Stimulated activated CD4-positive, alpha-beta T cell treated with anti-CD3 and anti-CD28 coated beads, TNF-alpha, amount 100 ng/mL, for 4 hours (primary cell): ENCODE measurements around the gene RPS25.
"Not testable (repeated sequence)": the region's sequence is repeated elsewhere in the genome, so short reads cannot be mapped to it uniquely, and the experiment has no call there.

Experiments
- DNase-seq, 3 experiments: peaks; one replicate each; pipeline ENCODE4 v3.0.0-alpha.2; 2020; ENCODE audit warnings: low read depth in 3 of 3

RPS25 gene

DNA sequence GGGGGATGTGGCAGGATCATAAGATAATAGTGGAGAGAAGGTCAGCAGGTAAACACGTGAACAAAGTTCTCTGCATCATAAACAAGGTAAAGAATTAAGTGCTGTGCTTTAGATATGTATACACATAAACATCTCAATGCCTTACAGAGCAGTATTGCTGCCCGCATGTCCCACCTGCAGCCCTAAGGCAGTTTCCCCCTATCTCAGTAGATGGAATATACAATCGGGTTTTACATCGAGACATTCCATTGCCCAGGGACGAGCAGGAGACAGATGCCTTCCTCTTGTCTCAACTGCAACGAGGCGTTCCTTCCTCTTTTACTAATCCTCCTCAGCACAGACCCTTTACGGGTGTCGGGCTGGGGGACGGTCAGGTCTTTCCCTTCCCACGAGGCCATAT lies 21.3 kb upstream of the RPS25 start:
- not testable (repeated sequence) for DNase-seq

DNA sequence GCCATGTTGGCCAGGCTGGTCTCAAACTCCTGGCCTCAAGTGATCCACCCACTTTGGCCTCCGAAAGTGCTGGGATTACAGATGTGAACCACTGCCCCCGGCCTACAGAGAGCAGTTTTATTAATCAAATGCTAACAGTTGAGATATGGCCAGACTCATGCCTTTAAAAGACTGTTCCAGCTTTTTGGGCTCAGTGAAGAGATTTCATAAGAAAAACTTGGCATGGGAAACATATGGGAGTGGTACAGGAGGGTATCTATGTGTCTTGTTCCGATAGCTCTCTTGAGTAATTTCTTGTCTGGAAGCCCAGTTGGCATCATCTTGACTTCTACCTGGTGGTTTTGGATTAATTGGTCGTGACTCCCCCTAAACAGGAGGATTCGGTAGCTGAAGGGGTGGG lies 20.7 kb upstream of the RPS25 start:
- no peak for DNase-seq

DNA sequence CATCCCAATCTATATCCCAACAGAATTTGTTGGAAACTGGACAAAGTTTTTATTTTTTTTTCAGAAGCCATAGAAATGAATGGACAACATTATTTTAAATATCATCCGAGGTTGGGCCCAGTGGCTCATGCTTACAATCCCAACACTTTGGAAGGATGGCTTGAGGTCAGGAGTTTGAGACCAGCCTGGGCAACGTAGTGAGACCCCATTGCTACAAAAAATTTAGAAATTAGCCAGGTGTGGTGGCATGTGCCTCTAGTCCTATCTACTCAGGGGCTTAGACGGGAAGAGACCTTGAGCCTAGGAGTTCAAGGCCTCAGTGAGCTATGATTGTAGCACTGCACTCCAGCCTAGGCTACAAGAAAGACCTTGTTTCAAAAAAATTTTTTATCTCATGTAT lies 16.7 kb upstream of the RPS25 start:
- no peak for DNase-seq

DNA sequence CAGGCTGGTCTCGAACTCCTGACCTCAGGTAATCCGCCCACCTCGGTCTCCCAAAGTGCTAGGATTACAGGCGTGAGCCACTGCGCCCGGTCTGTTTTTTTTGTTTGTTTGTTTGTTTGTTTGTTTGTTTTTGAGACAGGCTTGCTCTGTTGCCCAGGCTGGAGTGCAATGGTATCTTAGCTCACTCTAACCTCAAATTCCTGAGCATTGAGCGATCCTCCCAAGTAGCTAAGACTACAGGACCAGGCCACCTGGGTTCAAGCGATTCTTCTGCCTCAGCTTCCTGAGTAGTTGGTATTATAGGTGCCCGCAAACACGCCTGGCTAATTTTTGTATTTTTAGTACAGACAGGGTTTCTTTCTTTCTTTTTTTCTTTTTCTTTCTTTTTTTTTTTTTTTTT lies 15.3 kb upstream of the RPS25 start:
- not testable (repeated sequence) for DNase-seq

DNA sequence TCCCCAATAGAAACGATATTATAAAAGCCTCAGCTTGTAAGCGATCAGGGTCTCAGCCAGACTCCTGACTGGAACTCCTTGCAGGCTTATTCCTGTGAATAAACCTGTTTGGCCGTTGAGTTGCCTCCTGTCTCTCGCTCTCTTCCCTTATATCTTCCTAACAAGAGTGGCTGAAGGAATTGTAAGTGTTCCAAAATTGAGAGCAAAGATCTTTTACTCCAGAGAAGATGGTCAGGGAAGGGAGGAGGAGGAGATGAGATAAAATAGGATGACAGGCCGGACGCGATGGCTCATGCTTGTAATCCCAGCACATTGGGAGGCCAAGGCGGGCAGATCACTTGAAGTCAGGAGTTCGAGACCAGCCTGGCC lies 13.8 kb upstream of the RPS25 start:
- no peak for DNase-seq

DNA sequence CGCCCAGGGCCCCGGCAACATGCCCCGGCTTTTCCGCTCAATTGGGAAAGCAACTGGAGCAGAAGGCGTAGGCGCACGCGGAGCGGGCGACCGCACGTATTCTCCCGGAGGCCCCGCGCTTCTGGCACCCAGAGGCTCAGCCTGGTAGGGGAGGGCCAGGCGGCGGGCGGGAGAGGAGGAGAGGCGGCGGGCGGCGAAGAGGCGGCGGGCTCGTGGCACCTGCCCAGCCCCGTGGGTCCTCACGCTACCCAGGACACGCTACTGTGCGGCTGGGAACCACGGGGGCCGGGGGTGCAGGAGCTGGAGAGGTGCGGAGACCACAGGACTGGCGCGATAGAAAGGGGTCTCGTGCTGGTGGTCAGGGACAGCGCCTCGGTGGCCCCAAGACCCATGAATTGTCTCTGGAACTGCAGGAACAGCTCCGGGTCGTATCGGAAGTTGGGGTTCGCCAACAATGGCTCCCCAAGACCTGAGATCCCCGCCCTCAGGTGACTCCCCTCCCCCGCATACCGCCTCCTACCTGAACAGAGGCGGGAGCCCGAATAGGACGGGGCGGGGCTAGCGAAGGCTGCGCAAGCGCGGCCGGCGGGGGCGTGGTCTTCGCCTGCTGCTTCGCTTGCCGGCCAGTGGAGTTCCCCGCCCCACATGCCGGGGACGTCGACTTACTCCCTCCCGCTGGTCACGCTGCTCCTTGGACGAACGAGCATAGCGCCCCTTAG lies 12.3 kb upstream of the RPS25 start, which contains the start of gene SLC37A4:
Gene SLC37A4 (minus strand): TSS at position 549 of the 719 bp plus-strand sequence.
- DNase-seq = peak; percentile 97 to 99 (median 98)

DNA sequence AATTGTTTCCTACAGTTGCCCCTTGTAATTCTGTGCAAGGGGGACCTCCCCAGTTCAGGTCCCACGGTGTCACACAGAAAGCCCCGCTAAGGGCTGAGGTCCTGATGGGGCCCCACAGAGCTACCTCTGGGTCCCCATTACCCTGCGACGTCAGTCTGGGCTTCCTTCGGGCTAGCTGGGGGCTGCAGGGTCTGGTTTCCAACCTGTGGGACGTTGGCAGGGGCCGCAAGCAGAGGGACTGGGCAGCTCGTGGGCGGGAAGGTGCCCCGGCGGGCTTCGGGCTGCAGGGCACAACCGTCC lies 11.8 kb upstream of the RPS25 start:
- no peak for DNase-seq

DNA sequence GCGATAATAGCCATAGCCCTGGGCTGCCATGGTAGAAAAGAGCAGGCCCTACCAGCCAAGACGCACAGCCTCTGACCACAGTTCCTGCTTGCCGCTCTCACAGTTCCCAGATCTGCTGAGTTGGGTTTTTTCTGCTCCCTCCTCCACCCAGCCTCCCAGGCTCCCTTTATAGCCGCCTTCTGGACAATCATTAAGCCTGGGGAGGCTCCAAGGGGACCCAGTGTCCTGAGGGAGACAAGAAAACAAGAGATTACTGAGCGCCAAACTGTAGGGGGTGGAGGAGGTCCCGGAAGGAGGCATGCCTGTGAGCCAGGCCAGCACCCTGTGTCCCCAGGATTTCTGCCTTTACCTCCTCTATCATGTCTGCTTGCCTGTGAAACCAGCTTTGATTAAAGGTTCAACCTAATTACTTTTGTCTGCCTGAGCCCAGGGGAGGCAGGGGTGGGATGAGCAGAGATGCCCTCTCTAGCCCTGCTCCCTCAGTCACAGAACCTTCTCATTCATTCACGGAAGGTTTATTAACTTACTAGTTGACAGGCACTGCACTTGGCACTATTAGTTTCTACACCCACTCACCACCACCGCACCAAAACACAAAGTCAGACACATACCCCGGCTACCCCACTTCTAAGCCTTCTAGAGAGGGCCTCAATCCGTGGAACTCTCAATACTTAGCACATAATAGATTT lies 11.3 kb upstream of the RPS25 start:
- peak in 2 of 3 experiments; percentile 27 for DNase-seq

DNA sequence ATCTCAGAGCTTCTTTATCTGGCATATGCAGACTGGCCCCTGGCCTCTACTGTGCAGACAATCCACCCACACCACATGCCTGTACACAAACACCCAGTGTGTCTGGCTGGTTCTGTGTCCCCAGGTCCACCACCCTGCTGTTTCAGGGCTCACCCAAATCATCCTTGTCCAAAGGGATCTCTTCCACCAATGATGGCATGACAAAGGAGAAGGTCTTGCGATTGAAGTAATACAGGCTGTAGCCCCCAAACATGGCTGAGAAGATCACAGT lies 10.9 kb upstream of the RPS25 start:
- DNase-seq = no peak

DNA sequence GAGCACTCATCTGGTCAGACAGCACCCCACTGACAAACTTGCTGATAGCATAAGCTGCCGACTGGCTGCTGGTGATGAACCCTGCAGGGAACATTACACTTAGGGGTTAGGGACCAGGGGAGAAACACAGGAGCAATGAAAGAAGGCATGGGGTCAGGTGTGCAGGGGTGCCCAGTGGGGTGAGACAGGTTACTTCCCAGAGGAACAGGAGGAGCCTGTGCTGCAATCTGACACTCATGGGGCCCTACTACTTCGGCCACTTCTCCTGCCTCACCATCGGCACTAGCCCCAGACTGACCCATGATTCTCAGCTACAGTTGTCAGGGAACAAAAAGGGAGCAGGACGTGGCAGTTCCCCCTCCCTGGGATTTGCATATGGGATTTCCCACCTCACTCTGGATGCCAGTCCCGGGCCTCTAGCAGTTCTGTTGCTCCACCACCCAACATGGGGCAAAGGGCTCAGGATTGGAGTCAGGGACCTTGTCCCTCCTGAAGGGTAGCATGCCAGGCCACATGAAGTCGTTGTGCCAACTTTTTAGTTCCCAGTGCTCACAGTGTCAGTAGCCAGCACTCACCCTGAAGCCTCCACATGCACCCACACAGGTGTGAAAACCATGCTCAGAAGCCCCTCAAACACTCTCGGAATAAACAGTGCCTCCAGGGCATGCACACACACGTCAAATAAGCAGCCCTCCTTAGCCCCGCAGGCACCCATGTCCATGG lies 10.4 kb upstream of the RPS25 start:
- DNase-seq = no peak

DNA sequence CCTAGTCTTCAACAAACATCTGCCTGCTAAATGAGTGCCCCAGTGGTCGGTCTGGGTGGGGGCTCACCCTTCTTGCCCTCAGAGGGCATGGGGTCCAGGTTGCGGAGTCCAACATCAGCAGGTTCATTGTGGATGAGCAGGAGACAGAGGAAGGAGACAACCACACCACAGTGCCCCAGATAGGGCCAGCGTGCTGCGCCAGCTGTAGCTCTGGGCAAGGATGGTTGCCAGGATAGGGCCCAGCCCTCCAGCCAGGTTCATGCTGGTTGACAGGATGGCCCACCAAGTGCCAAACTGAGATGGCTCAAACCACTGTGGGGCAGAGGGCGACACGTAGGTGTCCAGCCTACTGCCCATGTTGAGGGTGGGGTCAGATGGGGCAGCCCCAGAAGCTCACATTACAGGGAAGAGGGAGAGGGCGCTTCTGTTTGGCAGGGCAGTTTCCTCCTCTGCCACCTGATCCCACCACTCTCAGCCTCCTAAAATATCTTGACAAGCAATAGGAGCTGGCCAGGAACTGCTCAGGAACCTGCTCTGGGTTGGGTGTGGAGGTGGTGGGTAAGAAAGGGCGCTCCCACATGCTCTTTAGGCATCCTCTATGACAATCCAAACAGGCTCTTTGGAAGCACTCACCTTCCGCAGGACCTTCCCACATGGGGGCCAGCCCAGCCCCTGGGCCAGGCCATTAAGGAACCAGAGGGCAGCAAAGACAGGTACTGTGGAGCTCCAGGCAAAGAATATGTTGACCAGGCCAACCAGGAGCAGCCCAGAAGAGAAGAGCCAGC lies 9.6 kb upstream of the RPS25 start:
- no peak for DNase-seq

DNA sequence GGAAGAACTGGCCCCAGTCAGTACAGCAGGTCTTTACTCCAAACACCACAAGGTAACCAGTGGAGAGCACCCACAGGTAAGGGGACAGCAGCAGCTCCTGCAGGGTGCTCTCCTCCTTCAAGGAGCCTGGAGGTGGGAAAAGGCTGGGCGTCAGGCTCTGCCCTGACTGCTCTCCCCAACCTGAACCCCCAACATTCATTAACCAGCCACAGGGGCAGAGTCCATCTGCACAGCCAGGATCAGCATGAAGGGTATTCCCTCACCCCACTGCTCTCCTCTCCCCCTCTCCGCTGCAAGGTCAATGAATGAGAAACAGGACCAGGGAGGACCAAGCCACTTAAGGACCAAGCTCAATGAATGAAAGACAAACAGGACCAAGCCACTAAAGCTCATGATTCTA lies 8.8 kb upstream of the RPS25 start:
- no peak for DNase-seq

DNA sequence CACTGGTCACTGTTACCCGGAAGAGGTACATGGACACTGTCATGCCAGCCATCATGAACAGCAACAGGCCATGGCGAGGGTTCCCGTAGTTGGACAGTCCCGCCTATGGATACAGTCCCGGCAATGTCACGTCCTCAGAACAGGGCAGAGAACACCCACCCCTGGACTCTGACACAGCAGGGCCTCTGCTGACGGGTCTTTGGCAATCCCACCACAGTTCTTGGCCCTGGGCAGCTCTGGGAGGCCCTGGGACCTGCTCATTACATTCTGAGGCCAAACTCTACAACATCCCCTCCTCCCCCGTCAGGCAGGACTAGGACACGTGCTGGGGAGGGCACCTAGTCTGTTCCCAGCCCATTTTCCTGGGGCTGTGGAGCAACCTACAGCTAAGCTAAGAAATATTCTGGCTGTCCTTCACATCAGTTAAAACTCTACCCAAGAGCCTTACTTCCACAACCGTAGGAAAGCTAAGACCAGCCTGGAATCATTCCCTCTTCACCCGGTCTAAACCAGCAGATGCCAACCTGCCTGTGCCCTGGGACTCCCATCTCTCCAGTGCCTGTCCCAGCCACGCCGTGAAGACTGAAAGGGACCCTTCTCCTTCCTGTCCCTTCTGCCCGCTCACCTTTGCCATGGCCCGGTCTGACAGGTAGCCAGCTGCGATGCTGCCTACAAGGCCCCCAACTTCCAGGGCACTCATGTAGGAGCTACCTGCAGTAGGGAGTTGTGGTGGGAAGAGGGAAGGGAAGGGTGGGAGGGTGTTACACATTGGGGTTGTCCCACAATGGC lies 8.0 kb upstream of the RPS25 start:
- no peak for DNase-seq

DNA sequence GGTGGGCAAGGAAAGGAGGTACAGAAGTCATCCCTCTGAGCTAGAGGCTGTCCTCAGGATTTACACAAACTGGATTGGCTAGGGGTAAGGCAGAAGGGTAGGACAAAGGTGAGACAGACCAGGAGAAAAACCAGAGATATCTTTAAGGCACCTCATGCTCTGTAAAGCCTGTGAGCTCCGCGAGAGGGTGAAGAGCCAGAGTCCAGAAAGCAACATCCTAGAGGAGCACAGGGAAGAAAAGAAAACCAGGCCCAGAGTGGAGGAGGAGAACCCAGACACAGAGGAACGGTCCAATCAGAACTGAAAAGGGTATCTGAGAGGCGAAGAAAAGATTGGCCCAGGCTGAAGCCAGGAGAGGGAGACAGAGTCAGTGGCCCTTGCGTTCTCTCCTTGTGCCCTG lies 7.4 kb upstream of the RPS25 start:
- DNase-seq = no peak

DNA sequence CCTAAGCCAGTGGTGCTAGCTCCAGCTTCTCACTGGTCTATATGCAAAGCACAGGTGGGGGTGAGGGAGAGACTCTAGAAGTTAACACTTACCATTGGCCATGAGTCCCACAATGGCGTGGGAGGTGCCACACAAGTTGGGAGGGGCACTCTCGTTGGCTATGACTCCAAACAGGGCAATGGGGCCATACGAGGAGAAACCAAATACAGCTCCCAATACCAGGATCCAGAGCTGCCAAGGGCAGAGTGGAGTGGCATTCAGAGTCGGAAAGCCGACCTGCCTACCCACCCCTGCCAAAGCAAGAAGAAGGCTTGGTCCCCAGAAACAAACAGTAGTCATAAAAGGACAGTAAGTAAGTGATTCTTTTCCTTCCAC lies 6.9 kb upstream of the RPS25 start:
- no peak for DNase-seq

DNA sequence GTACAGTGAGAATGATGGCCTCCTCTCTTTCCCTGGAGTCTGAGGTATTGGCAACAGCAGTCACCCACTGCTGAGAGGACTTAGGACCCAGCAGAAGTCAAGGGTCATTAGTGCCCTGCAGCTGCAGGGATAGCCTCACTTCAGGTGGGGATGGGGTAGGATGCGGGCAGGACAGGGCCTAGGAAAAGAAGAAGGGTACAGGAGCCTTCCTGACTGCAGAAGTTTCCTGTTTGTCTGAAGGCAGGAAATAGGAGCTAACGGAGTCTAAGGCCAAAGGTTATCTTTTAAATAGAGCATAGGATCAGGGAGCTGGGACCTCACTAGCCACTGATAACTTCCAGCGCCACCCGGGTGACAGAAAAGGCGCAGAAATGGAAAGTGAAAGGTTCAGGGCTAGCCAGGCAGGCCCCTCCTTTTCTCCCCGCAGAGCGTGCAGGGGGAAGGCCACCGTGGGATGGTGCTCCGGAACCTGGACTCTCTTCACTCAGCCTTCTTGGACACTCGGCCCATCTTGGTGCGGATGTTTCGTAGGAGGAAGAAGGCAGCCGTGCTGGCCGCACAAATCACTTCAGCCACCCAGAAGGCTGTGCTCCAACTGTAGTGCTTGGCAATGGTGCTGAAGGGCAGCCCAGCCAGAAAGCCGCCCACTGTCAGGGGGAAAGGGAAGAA lies 6.4 kb upstream of the RPS25 start:
- no peak for DNase-seq

DNA sequence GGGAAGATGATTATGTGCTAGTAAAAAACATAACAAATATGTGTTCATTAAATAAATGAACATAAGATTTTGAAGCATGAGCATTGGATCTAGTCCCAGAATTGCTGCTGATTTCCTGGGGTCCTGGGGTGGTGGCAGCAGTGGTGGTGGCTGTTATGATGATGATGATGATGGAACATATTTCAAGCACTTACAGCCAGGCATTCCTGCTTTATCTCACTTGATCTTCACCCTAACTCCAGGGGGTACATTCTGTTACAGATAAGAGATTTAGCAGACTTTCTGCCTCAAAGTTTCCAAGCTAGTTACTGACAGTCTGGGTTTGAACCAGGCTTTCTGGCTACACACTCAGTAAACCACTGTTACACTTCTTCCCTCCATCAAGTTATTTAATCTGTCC lies 5.6 kb upstream of the RPS25 start:
- DNase-seq = no peak

DNA sequence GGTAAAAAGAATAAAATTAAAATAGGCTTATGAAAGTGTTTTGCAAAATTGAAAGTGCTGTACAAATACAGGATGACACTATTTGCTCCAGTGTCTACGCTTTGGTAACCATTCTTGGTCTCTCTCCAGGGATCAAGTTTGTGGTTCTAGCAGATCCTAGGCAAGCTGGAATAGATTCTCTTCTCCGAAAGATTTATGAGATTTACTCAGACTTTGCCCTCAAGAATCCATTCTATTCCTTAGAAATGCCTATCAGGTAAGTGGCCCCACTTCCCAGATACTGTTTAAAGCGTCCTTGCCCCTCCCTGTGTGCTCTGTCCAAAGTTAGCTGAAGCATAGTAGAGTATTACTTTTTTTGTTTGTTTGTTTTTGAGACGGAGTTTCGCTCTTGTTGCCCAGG lies 3.5 kb upstream of the RPS25 start:
- DNase-seq = no peak

DNA sequence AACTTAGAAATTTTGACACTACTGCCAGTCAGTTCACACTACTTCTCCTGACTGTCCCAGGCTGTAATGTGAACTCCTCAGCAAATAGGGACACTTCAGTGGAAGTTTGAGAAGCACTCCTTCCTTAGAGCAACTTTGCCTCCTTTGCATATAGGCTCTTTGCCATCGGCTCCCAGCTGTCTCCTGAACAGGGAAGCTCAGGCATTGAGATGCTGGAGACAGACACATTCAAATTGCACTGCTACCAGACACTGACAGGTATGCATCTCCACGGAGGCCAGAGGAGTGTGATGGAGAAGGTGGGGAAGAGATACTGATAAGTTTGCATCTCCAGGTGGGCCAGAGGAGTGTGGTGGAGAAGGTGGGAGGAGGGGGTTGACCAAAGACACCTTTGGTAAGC lies 1.9 kb upstream of the RPS25 start:
- DNase-seq = no peak

DNA sequence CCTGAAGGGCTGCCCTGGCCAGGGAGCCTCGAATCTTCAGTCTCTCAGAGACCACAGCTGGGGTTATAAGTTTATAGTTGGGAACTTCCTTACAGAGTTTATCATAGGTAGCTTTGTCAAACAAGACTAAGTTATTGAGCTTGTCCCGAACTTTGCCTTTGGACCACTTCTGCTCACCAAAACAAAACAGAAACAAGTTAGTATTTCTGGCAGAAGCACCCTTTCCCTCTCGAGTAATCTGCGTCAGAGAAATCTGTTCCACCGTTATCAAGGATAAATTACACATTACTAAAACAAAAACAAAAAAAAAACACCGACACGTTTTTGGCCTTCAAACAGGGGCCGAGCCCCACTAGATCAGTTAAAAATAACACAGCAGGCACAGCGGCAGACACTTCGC lies 766 bp downstream of the RPS25 start:
- not testable (repeated sequence) for DNase-seq
